K562 (cell line): Measurements from ENCODE around the gene PLA2G2C. TPM values are rescaled to one million over a fixed set of nuclear protein-coding genes. Genes with fewer than 3 reads are reported as not detected.
A peak's percentile ranks its signal among the peaks of the same experiment; 100 is the strongest.

Source experiments
- ARNT ChIP-seq, 2 experiments: fragments of 450-650 bp; IDR thresholded peaks; 2 replicates each; pipeline ENCODE4 v1.6.1; 2016; ENCODE audit warnings: mild to moderate bottlenecking in 1 of 2
- BRD9 ChIP-seq: fragments of 450-650 bp; IDR thresholded peaks from 2 replicates; pipeline ENCODE4 v1.6.1; 2018; ENCODE audit warnings: low read depth; ENCODE audit not compliant: partially characterized antibody
- CREM ChIP-seq: IDR thresholded peaks from 2 replicates; pipeline ENCODE4 v1.6.1; 2014; ENCODE audit warnings: antibody characterized with exemption, low read depth
- EP300 ChIP-seq: IDR thresholded peaks from 2 replicates; pipeline ENCODE4 v1.6.1; 2012; ENCODE audit warnings: low read length, improper control_type of control experiment
- ETV6 ChIP-seq, 3 experiments: fragments of 150-350 bp in 1 of 3; sonication (generic) in 1 of 3; formaldehyde crosslinking in 1 of 3; IDR thresholded peaks; 2 replicates each; pipeline versions ENCODE4 v1.6.1 to v1.8.0; 2014 to 2022; ENCODE audit warnings: borderline replicate concordance in 2 of 3, low read depth in 2 of 3, antibody characterized with exemption in 1 of 3, low read length in 1 of 3, mild to moderate bottlenecking in 1 of 3, missing genetic modification reagents in 1 of 3
- FOXJ2 ChIP-seq: fragments of 200-800 bp; sonication (Bioruptor generic); IDR thresholded peaks from 2 replicates; pipeline ENCODE4 v1.6.1; 2016; ENCODE audit warnings: missing genetic modification characterization, missing compliant biosample characterization
- FOXK1 ChIP-seq: sonication (generic); formaldehyde crosslinking; IDR thresholded peaks from 2 replicates; pipeline ENCODE4 v1.8.0; 2022; ENCODE audit warnings: missing genetic modification reagents, mild to moderate bottlenecking, borderline replicate concordance
- GABPA ChIP-seq: fragments of 200-800 bp; sonication (Bioruptor generic); conservative IDR thresholded peaks from 2 replicates; pipeline ENCODE4 v1.6.1; 2016; ENCODE audit warnings: low read depth, missing genetic modification characterization, missing compliant biosample characterization
- MCM2 ChIP-seq: fragments of 450-650 bp; IDR thresholded peaks from 2 replicates; pipeline ENCODE4 v1.6.1; 2017; ENCODE audit warnings: low read depth, mild to moderate bottlenecking
- MED1 ChIP-seq: sonication (generic); formaldehyde crosslinking; IDR thresholded peaks from 2 replicates; pipeline ENCODE4 v1.8.1; 2023; ENCODE audit warnings: missing genetic modification reagents, borderline replicate concordance
- MNT ChIP-seq, 2 experiments: fragments of 450-650 bp; conservative IDR thresholded peaks; 2 replicates each; pipeline ENCODE4 v1.6.1; 2017; ENCODE audit warnings: mild to moderate bottlenecking in 2 of 2, moderate library complexity in 2 of 2
- NR3C1 ChIP-seq: sonication (generic); formaldehyde crosslinking; IDR thresholded peaks from 2 replicates; pipeline ENCODE4 v1.8.1; 2022; ENCODE audit warnings: missing genetic modification reagents
- NRF1 ChIP-seq, 2 experiments: fragments of 450-650 bp; IDR thresholded peaks in 1 of 2; conservative IDR thresholded peaks in 1 of 2; 2 replicates each; pipeline ENCODE4 v1.6.1; 2014; ENCODE audit warnings: mild to moderate bottlenecking in 2 of 2
- PCBP1 ChIP-seq: fragments of 200-400 bp; formaldehyde crosslinking; IDR thresholded peaks from 2 replicates; pipeline ENCODE4 v1.6.1; 2018; ENCODE audit warnings: mild to moderate bottlenecking, low read depth, low read length; ENCODE audit not compliant: poor library complexity, severe bottlenecking
- PTBP1 ChIP-seq: fragments of 200-400 bp; formaldehyde crosslinking; IDR thresholded peaks from 2 replicates; pipeline ENCODE4 v1.6.1; 2017; ENCODE audit warnings: low read depth, low read length
- TRIM24 ChIP-seq, 2 experiments: fragments of 450-650 bp; IDR thresholded peaks; 2 replicates each; pipeline ENCODE4 v1.6.1; 2016
- ZFP36 ChIP-seq: fragments of 150-350 bp; IDR thresholded peaks from 2 replicates; pipeline ENCODE4 v1.6.1; 2018; ENCODE audit warnings: low read length, low read depth; ENCODE audit not compliant: partially characterized antibody
- ZNF197 ChIP-seq: fragments of 200-800 bp; sonication (Bioruptor generic); IDR thresholded peaks from 2 replicates; pipeline ENCODE4 v1.6.1; 2016; ENCODE audit warnings: low read depth, missing genetic modification characterization, missing compliant biosample characterization
- ZNF23 ChIP-seq: fragments of 250-450 bp; sonication (Bioruptor Pico); IDR thresholded peaks from 2 replicates; pipeline ENCODE4 v1.4.0; 2020; ENCODE audit warnings: mild to moderate bottlenecking
- ZNF644 ChIP-seq: fragments of 200-800 bp; sonication (Bioruptor generic); IDR thresholded peaks from 2 replicates; pipeline ENCODE4 v1.6.1; 2016; ENCODE audit warnings: low read depth, missing genetic modification characterization, missing compliant biosample characterization
- polyA plus RNA-seq, 8 experiments: library from polyadenylated mRNA; depleted of rRNA in 4 of 8; stranded (reverse) in 5 of 8; unstranded in 3 of 8; fragments of >200 nt; fragmentation: Nextera tagmentation in 2 of 8; fragmentation: Illumina TruSeq in 1 of 8; extraction: Ambion mirVana in 2 of 8; extraction: Trizol in 1 of 8; gene quantifications; 2 replicates each; pipeline versions ENCODE4 v1.2.1 to v1.2.3, GENCODE V29; 2011 to 2014; ENCODE audit warnings: inconsistent platforms in 1 of 8, missing spikeins in 1 of 8
- total RNA-seq, 7 experiments: library from RNA; depleted of rRNA in 6 of 7; stranded (reverse); fragments of >200 nt in 6 of 7; fragmentation: Illumina TruSeq in 2 of 7; extraction: Trizol in 2 of 7; gene quantifications; 2 replicates each; pipeline versions ENCODE4 v1.2.1 to v1.2.3, GENCODE V29; 2011 to 2021; ENCODE audit warnings: low replicate concordance in 1 of 7
- TF ChIP-seq, protein P1 (sequence below): sonication (generic); formaldehyde crosslinking; IDR thresholded peaks from 2 replicates; pipeline ENCODE4 v1.8.0; 2022; ENCODE audit warnings: mild to moderate bottlenecking, low read depth, missing genetic modification reagents
- TF ChIP-seq, protein P2 (sequence below), 3 experiments: fragments of 200-800 bp in 1 of 3; sonication (Bioruptor generic) in 1 of 3; sonication (generic) in 1 of 3; formaldehyde crosslinking in 1 of 3; IDR thresholded peaks; 2 replicates each; pipeline versions ENCODE4 v1.6.1 to v1.8.0; 2016 to 2022; ENCODE audit warnings: mild to moderate bottlenecking in 2 of 3, missing compliant biosample characterization in 2 of 3, missing genetic modification characterization in 2 of 3, missing genetic modification reagents in 1 of 3

PLA2G2C gene
- total and polyA plus RNA-seq, 9 of the 15 experiments (the other 6 are each of a cell fraction or from before 2014, with no cell fraction given), result 0.14 to 0.49 (median 0.21) TPM

- TF ChIP-seq ETV6 (IDR thresholded peaks at IDR 0.05; ENCODE audit: borderline replicate concordance in 1 of 2, low read depth in 2 of 2, low read length in 1 of 2) (0 out of 4 replicates have a peak, but pooled peaks of 1 of the 2 experiments have one; percentile 10), ETV6 (CRISPR knock-in tag; IDR thresholded peaks at IDR 0.05; ENCODE audit: borderline replicate concordance) (no peak), PCBP1 (peak; percentile 65), ZNF644 (peak; percentile 47; the same call in 1 of the 2 replicates), CREM (peak; percentile 42; the same call in 1 of the 2 replicates), MED1 (CRISPR knock-in tag) (0 out of 2 replicates have a peak, but pooled peaks have one; percentile 55), NRF1 (conservative IDR thresholded peaks at IDR 0.05 in 1 of 2, IDR thresholded peaks at IDR 0.05 in 1 of 2) (0 out of 4 replicates have a peak, but pooled peaks of 1 of the 2 experiments have one; percentile 28), PTBP1 (no peak), FOXK1 (peak; percentile 26), ZFP36 (no peak), TRIM24 (IDR thresholded peaks at IDR 0.05) (0 out of 4 replicates have a peak, but pooled peaks of 1 of the 2 experiments have one; percentile 26), GABPA (tag) (peak; percentile 90), BRD9 (peak; percentile 82), EP300 (peak; percentile 75), MNT (conservative IDR thresholded peaks at IDR 0.05) (peak; percentile 98), ZNF23 (CRISPR knock-in tag) (no peak), MCM2 (no peak), NR3C1 (CRISPR knock-in tag) (0 out of 2 replicates have a peak, but pooled peaks have one; percentile 35), ARNT (IDR thresholded peaks at IDR 0.05) (peak in 1 of 2 experiments; percentile 69; a peak in 1 of 4 replicates), ZNF197 (CRISPR knock-in tag) (peak; percentile 40; the same call in 1 of the 2 replicates), FOXJ2 (tag) (peak; percentile 99)
- TF ChIP-seq, protein P1, sequence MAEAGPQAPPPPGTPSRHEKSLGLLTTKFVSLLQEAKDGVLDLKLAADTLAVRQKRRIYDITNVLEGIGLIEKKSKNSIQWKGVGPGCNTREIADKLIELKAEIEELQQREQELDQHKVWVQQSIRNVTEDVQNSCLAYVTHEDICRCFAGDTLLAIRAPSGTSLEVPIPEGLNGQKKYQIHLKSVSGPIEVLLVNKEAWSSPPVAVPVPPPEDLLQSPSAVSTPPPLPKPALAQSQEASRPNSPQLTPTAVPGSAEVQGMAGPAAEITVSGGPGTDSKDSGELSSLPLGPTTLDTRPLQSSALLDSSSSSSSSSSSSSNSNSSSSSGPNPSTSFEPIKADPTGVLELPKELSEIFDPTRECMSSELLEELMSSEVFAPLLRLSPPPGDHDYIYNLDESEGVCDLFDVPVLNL (CRISPR knock-in tag), result peak; percentile 64; the same call in 1 of the 2 replicates
- TF ChIP-seq, protein P2, sequence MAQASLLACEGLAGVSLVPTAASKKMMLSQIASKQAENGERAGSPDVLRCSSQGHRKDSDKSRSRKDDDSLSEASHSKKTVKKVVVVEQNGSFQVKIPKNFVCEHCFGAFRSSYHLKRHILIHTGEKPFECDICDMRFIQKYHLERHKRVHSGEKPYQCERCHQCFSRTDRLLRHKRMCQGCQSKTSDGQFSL (CRISPR knock-in tag; IDR thresholded peaks at IDR 0.05), result no peak
- TF ChIP-seq, protein P2 (tag; IDR thresholded peaks at IDR 0.05), result no peak
Measured at GRCh38 chr1:20185834-20186782, at the start of gene PLA2G2C, which contains the start of gene UBXN10 (continued).
